ENCODE results near the gene CNIH3.

DNA sequence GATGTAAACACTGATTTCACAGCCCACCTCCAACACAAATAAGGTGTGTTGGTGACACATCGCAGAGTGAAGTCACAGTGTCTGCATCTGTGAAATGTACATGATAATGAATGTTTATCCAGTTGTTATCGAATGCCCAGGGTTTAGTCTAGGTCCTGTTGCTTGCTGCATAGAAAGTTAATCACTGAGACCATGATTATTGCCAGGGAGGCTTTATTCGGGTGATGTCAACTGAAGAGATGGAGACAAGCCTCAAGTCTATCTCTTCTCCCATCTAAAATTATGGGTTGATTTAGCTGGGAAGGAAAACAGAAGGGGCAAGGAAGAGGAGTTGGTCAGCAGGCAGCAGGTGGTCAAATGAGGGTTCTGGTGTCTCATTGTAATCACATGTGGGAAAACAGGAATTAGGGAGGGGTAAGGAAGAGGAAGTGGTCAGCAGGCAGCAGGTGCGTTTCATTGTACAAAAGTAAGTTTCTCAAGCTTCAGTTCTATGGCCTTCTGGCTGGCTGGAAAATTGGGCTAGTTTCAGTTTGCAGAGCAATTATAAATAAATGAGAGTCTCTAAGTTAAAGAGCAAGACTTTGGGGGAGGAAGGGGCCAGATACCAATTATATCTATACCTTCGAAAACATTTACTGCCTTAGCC is 167.0 kb downstream of the CNIH3 start:
- no peak for TF ChIP-seq POLR2A (IDR thresholded peaks at IDR 0.05)
- TF ChIP-seq, protein P1, sequence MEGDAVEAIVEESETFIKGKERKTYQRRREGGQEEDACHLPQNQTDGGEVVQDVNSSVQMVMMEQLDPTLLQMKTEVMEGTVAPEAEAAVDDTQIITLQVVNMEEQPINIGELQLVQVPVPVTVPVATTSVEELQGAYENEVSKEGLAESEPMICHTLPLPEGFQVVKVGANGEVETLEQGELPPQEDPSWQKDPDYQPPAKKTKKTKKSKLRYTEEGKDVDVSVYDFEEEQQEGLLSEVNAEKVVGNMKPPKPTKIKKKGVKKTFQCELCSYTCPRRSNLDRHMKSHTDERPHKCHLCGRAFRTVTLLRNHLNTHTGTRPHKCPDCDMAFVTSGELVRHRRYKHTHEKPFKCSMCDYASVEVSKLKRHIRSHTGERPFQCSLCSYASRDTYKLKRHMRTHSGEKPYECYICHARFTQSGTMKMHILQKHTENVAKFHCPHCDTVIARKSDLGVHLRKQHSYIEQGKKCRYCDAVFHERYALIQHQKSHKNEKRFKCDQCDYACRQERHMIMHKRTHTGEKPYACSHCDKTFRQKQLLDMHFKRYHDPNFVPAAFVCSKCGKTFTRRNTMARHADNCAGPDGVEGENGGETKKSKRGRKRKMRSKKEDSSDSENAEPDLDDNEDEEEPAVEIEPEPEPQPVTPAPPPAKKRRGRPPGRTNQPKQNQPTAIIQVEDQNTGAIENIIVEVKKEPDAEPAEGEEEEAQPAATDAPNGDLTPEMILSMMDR (IDR thresholded peaks at IDR 0.05) = no peak

Measured in uterus (tissue), 2 donors.